GM08714 (cell line): ENCODE measurements around the gene SLX4IP.

ENCODE experiments used
- H3K4me3 ChIP-seq: fragments of 200-500 bp; sonication (Bioruptor generic); 2 replicates; pipeline ENCODE4 v1.5.1; 2014; ENCODE audit warnings: mild to moderate bottlenecking, low read length, inconsistent platforms
- ZNF274 ChIP-seq: IDR thresholded peaks from 2 replicates; pipeline ENCODE4 v1.6.1; 2012; ENCODE audit warnings: mild to moderate bottlenecking, low read depth, low read length

SLX4IP gene

DNA sequence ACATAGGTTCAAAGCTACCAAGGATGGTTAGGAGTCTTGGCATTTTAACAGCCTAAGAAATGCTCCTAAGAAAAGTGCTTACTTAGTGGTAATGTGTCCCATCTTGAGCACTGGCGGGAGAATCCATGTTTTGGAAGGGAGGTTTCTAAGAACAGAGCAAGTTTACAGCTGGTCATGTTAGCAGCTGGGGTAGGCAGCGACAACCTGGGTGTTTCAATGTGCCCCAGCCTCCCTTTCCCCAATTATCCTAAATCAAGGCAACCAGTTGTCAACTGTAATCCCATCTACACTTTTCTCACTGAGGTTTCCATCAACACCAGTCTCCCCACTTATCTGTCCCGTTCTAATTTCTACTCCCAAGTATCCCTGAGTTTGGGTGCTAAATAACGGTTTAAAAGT, 240.3 kb downstream of the SLX4IP start:
- H3K4me3 ChIP-seq: no peak overlapping the region
- no peak for TF ChIP-seq ZNF274

DNA sequence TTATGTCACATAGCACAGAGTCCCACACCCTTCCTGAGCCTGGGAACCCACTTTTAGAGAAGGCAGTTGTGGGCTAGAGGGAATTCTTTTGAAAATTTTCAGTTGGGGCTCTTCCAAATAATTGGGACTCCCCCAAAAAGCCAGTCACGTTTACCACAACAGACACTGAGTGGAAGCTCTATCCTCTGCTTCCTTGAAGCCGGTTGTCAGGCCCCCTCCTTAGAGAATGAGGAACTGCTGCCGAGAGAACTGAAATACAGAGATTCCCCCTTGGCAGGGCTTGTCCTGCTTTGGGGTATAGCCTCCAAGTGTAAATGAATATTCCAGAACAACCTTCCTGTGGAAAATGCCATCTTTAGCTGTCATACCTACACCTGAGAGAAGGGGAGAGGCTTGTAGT, 241.4 kb downstream of the SLX4IP start:
- TF ChIP-seq ZNF274: no peak
- no peak overlapping the region for H3K4me3 ChIP-seq
